PC-9 (cell line): Measurements from ENCODE around the gene BAIAP2L2.

Source experiments
- EZH2 ChIP-seq: fragments of 200-600 bp; sonication (generic); IDR thresholded peaks from 2 replicates; pipeline ENCODE4 v1.8.0; 2017; ENCODE audit warnings: antibody characterized with exemption, low read depth
- TF ChIP-seq, protein P1 (sequence below): fragments of 200-600 bp; sonication (generic); conservative IDR thresholded peaks from 2 replicates; pipeline ENCODE4 v1.6.1; 2017; ENCODE audit warnings: mixed run types, antibody characterized with exemption, mild to moderate bottlenecking, moderate library complexity

DNA sequence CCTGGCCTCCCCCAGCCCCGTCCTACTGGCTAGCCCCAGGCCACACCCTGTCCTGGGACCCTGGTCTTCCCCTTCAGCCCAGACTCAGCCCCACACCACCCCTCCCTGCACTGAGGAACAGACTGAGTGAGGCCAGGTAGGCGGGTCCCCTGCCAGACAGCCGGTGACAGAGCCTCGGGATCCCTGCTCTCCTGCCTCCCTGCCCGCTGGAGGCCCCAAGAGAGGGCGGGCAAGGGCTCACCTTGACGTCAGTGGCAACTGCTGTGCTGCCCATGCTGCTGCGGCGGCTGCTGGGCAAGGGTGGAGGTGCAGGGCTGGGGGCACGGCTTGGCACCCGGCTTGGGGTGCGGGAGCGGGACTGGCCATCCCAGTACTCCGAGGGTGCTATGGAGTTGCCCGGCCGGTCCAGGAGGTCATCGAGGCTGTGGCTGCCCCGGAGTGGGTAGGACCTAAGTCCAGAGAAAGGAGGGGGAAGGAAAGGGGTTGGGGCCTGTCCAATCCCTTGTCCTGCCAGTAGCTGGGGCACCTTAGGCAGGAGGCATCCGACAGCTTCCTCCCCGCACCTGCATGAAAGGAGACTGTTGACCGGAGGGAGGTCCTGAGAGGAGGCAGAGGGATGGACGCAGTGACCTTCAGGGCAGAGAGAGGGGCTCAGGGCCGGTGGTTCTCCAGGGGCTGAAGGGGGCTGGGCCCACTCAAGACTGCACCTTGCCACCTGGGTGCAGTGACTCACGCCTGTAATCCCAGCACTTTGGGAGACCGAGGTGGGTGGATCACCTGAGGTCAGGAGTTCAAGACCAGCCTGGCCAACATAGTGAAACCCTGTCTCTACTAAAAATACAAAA, 24.3 kb downstream of the BAIAP2L2 start:
- TF ChIP-seq, protein P1, sequence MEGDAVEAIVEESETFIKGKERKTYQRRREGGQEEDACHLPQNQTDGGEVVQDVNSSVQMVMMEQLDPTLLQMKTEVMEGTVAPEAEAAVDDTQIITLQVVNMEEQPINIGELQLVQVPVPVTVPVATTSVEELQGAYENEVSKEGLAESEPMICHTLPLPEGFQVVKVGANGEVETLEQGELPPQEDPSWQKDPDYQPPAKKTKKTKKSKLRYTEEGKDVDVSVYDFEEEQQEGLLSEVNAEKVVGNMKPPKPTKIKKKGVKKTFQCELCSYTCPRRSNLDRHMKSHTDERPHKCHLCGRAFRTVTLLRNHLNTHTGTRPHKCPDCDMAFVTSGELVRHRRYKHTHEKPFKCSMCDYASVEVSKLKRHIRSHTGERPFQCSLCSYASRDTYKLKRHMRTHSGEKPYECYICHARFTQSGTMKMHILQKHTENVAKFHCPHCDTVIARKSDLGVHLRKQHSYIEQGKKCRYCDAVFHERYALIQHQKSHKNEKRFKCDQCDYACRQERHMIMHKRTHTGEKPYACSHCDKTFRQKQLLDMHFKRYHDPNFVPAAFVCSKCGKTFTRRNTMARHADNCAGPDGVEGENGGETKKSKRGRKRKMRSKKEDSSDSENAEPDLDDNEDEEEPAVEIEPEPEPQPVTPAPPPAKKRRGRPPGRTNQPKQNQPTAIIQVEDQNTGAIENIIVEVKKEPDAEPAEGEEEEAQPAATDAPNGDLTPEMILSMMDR, result no peak
- TF ChIP-seq EZH2, result no peak
